SK-N-SH treated with all-trans-retinoic acid at 6 μM for 48 hours (cell line): Measurements from ENCODE around the gene CNTLN.

Experiments used
- BACH2 ChIP-seq: fragments of 250-450 bp; sonication (Bioruptor Pico); IDR thresholded peaks from 2 replicates; pipeline ENCODE4 v1.9.0; 2021; ENCODE audit warnings: mild to moderate bottlenecking, borderline replicate concordance
- CSRNP3 ChIP-seq: fragments of 250-450 bp; sonication (Bioruptor Pico); IDR thresholded peaks from 2 replicates; pipeline ENCODE4 v1.5.1; 2021; ENCODE audit warnings: mild to moderate bottlenecking, moderate library complexity
- PATZ1 ChIP-seq: fragments of 250-450 bp; sonication (Bioruptor Pico); IDR thresholded peaks from 2 replicates; pipeline ENCODE4 v1.8.0; 2020; ENCODE audit warnings: mild to moderate bottlenecking, moderate library complexity, borderline replicate concordance
- RARB ChIP-seq: fragments of 250-450 bp; sonication (Bioruptor Pico); IDR thresholded peaks from 2 replicates; pipeline ENCODE4 v1.8.0; 2021; ENCODE audit warnings: mild to moderate bottlenecking, moderate library complexity

GRCh38 chr9:17322882-17323864 lies 188.3 kb downstream of the CNTLN start:
- TF ChIP-seq RARB (CRISPR knock-in tag) (no peak), PATZ1 (no peak), CSRNP3 (no peak), BACH2 (CRISPR knock-in tag) (no peak)
